ACC112 (cell line): ENCODE results near the gene PQBP1.

Experiments used
- H2AFZ ChIP-seq: fragments of 200-600 bp; sonication (generic); one replicate; pipeline ENCODE4 v1.6.0; 2017; ENCODE audit warnings: antibody characterized with exemption, low read length; ENCODE audit not compliant: unreplicated experiment
- H3K27ac ChIP-seq: fragments of 200-600 bp; sonication (generic); 2 replicates; pipeline ENCODE4 v1.5.1; 2014; ENCODE audit warnings: low read depth, mild to moderate bottlenecking, antibody characterized with exemption, low read length, moderate library complexity
- H3K27me3 ChIP-seq: fragments of 200-600 bp; sonication (generic); 2 replicates; pipeline ENCODE4 v1.6.1; 2014; ENCODE audit warnings: mild to moderate bottlenecking, antibody characterized with exemption, low read length, moderate library complexity, mixed read lengths; ENCODE audit not compliant: insufficient read depth
- H3K36me3 ChIP-seq: fragments of 200-600 bp; sonication (generic); 2 replicates; pipeline ENCODE4 v1.6.1; 2016; ENCODE audit warnings: mild to moderate bottlenecking, antibody characterized with exemption, low read length, moderate library complexity, mixed read lengths; ENCODE audit not compliant: insufficient read depth
- H3K4me1 ChIP-seq: fragments of 200-600 bp; sonication (generic); one replicate; pipeline ENCODE4 v1.6.1; 2016; ENCODE audit warnings: low read length, mixed read lengths; ENCODE audit not compliant: insufficient read depth, unreplicated experiment, control insufficient read depth
- H3K4me3 ChIP-seq: fragments of 200-600 bp; sonication (generic); 2 replicates; pipeline ENCODE4 v1.5.1; 2014; ENCODE audit warnings: mild to moderate bottlenecking, low read depth, low read length
- H3K79me2 ChIP-seq: fragments of 200-600 bp; sonication (generic); one replicate; pipeline ENCODE4 v1.6.0; 2016; ENCODE audit warnings: low read length; ENCODE audit not compliant: control insufficient read depth, unreplicated experiment, insufficient read depth

Gene PQBP1

DNA sequence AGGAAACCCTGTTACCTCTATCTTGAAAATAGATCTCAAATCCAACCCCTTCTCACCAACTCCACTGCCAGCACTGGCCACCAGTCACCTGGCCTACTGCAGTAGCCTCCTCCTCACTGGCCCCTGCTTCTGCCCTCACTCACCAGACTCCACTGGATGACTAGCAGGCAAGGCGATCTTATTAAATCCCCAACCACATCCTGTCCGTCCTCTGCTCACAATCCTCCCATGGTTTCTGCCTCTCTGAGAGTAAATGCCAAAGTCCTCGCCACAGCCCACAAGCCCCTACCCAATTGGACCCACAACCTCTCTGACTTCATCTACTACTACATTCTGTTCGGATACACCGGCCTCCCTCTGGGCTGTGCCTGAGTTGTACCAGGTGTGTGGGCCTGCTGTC lies 26.5 kb downstream of the PQBP1 start:
- Histone ChIP-seq H3K36me3 (no peaks in the 10 kb centered on the region), H3K79me2 (no peaks in the 10 kb centered on the region), H3K4me1 (peaks cover 9% of the 10 kb centered on the region), H3K27me3 (no peaks in the 10 kb centered on the region), H3K4me3 (no peak overlapping the region), H2AFZ (no peak overlapping the region), H3K27ac (no peak overlapping the region)

- Histone ChIP-seq H2AFZ (no peak overlapping the region), H3K4me1 (no peaks in the 10 kb centered on the region), H3K36me3 (no peaks in the 10 kb centered on the region), H3K27ac (no peak overlapping the region), H3K79me2 (no peaks in the 10 kb centered on the region), H3K27me3 (no peaks in the 10 kb centered on the region), H3K4me3 (no peak overlapping the region)
Measured at GRCh38 chrX:48927123-48927522, 29.4 kb downstream of the PQBP1 start.

- no peak overlapping the region for H3K27ac ChIP-seq
- H2AFZ ChIP-seq, result no peak overlapping the region
- no peak overlapping the region for H3K4me3 ChIP-seq
- H3K27me3 ChIP-seq, result no peaks in the 10 kb centered on the region
- H3K4me1 ChIP-seq, result no peaks in the 10 kb centered on the region
- no peaks in the 10 kb centered on the region for H3K79me2 ChIP-seq
- no peaks in the 10 kb centered on the region for H3K36me3 ChIP-seq
Measured at GRCh38 chrX:48927736-48928382, 30.1 kb downstream of the PQBP1 start.

- H3K27me3 ChIP-seq, result no peaks in the 10 kb centered on the region
- H2AFZ ChIP-seq, result no peak overlapping the region
- H3K4me1 ChIP-seq, result no peaks in the 10 kb centered on the region
- H3K36me3 ChIP-seq, result 0 out of 2 replicates have a peak, but pooled peaks cover 4% of the 10 kb centered on the region
- no peak overlapping the region for H3K4me3 ChIP-seq
- H3K79me2 ChIP-seq, result peaks cover 9% of the 10 kb centered on the region
- H3K27ac ChIP-seq, result no peak overlapping the region
Measured at GRCh38 chrX:48933757-48934156, 36.0 kb downstream of the PQBP1 start.

DNA sequence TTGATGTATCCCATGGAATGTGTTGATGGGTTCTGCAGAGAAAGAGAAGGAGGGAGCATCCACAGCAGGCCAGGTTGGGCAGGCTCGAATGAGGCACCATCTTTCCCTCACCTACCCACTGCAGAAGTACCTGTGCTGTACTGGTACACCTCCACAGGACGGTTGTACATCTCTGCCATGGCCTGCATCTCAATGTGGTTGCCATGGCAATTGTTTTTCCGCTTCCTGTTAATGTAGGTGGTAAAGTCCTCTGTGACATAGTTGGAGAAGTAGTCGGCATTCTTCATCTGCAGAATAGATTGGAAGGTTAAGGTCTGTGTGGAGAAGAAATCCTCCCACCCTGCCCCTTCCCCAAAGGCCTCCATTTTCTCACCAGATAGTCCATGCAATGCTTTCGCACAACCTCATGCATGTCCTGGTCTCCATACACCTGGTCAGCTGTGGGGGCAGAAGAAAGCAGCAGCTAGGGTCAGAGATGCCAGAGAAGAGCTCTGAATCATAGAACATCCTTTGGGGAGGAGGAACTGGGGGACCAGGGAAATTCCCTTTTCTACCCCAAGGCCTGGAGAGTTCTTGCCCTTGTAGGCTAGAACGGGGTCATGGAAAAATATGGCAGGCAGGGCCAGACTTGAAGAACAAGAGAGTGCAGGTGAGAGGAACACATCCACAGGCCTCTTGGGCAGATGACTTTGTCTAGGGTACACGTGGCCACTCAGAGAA lies 37.0 kb downstream of the PQBP1 start:
- Histone ChIP-seq H3K36me3 (0 out of 2 replicates have a peak, but pooled peaks cover 4% of the 10 kb centered on the region), H3K27me3 (no peaks in the 10 kb centered on the region), H2AFZ (no peak overlapping the region), H3K4me3 (no peak overlapping the region), H3K4me1 (no peaks in the 10 kb centered on the region), H3K27ac (no peak overlapping the region), H3K79me2 (peaks cover 11% of the 10 kb centered on the region)

- H3K36me3 ChIP-seq, result 0 out of 2 replicates have a peak, but pooled peaks cover 4% of the 10 kb centered on the region
- no peak overlapping the region for H3K27ac ChIP-seq
- no peaks in the 10 kb centered on the region for H3K4me1 ChIP-seq
- H2AFZ ChIP-seq, result no peak overlapping the region
- no peaks in the 10 kb centered on the region for H3K27me3 ChIP-seq
- H3K4me3 ChIP-seq, result no peak overlapping the region
- peaks cover 15% of the 10 kb centered on the region for H3K79me2 ChIP-seq
Measured at GRCh38 chrX:48935301-48935670, 37.6 kb downstream of the PQBP1 start.

DNA sequence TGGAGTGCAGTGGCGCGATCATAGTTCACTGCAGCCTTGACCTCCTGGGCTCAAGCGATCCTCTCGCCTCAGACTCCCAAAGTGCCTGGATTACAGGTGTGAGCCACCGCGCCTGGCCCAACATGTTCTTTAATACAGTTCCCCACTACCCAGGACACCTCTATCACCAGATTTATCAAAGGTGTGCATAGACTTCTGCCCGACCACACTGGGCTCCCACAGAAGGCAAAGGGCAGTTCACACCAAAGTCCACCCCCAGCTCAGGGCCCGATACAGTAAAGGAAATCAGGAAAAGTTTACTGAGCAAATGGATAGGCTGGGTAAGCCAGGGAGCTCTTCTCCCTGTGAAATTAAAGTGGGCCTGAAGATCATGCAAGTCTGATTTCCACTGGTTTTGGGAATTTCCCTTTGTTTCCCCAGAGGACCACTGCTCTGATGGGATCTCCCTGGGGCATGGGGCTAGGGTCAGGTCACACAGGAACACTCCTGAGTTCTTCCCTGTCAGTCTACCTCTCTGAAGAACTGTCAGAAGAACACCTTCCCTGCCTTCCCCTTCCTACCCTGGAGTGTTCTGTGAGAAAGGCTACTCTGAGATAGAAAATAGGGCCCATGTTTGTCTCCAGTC lies 38.8 kb downstream of the PQBP1 start:
- Histone ChIP-seq H3K79me2 (peaks cover 18% of the 10 kb centered on the region), H3K4me1 (no peaks in the 10 kb centered on the region), H3K27ac (no peak overlapping the region), H2AFZ (no peak overlapping the region), H3K36me3 (0 out of 2 replicates have a peak, but pooled peaks cover 4% of the 10 kb centered on the region), H3K27me3 (no peaks in the 10 kb centered on the region), H3K4me3 (no peak overlapping the region)

DNA sequence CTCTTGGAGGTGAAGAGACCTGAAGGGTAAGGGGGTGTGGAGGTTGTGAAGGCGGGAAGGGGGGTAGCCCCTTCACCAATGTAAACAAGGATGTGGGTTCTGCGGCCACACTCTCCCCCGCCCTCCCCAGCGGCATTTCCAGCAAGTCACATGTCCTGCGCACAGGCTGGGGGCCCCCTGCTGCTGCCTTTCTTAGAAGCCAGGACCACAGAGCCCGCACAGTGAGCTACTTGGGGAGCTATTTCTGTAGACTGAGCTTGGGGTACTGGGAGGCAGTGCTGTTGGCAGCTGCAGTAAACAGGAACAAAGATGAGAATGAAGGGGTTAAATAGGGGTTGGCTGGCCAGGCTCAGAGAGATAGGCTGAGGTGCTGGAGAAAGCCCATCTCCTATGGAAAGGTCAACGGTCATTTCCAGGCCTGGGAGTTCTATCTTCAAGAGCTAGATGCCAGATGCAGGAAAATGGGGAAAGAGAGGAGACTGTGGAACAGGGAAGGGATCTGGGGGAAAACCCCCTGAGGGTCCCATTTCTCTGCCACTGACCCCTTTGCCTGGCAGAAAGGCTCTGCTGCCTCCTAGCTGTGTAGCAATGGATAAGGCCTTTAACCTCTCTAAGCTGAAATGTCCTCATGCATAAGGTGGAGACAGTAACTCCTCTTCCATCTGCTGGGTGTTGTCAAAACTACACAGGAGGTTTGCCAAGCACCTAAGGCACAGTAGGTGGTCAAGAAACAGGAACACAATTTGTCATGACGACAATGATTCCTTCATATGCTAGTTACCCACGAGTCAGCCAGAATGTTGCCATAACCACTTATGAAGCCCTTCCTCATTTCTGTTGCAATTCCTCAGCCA lies 39.6 kb downstream of the PQBP1 start:
- no peak overlapping the region for H2AFZ ChIP-seq
- H3K79me2 ChIP-seq, result peaks cover 23% of the 10 kb centered on the region
- H3K27me3 ChIP-seq, result no peaks in the 10 kb centered on the region
- H3K36me3 ChIP-seq, result 0 out of 2 replicates have a peak, but pooled peaks cover 4% of the 10 kb centered on the region
- H3K4me3 ChIP-seq, result no peak overlapping the region
- H3K27ac ChIP-seq, result no peak overlapping the region
- no peaks in the 10 kb centered on the region for H3K4me1 ChIP-seq

DNA sequence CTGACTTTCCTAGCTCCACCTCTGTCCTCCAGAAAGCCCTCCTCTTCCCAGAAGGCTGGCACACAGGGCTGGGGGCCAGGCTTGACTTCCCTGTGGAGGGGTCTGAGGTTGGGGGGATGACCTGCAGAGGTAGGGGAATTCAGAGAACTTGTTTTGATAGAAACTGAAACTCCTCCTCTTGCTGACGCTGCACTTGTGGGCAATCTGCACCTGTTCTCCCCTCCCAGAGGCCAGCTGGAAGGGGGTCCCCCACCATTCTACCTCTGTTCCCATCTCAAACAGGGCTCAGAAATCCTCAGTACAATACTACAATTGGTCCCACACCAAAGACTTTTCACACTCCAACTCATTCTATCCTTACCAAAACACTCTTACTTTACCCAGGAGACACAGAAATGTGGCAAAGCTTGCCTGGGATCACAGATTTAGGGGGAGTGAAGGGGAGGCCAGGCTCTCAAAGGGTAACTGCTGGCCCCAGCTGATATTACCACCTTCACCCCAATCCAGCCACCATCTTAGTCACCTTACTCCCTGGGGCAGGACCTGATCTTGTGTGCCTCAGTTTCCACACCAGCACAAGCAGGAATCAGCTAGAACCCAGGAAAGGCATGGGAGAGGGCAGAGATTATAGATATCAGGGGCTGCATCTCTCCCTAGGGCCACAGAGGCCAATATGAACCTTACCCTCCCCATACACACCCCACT lies 41.1 kb downstream of the PQBP1 start:
- Histone ChIP-seq H3K36me3 (0 out of 2 replicates have a peak, but pooled peaks cover 4% of the 10 kb centered on the region), H3K4me3 (no peak overlapping the region), H3K27me3 (no peaks in the 10 kb centered on the region), H3K4me1 (no peaks in the 10 kb centered on the region), H3K27ac (no peak overlapping the region), H3K79me2 (peaks cover 24% of the 10 kb centered on the region), H2AFZ (no peak overlapping the region)
